Activated naive CD8-positive, alpha-beta T cell treated with anti-CD3 and anti-CD28 coated beads, Interleukin-2, amount 10 ng/mL, durations not matched to agents 7 days and 5 days (primary cell): Measurements from ENCODE around the gene NR2C2AP. TPM values are rescaled to one million over a fixed set of nuclear protein-coding genes. Genes with fewer than 3 reads are reported as not detected.
A peak's percentile ranks its signal among the peaks of the same experiment; 100 is the strongest.
"Not testable (repeated sequence)": the region's sequence is repeated elsewhere in the genome, so short reads cannot be mapped to it uniquely, and the experiment has no call there.

Source experiments
- ATAC-seq: fragments of 150-1000 bp; cut with Tn5 transposase; one replicate; pipeline ENCODE4 v1.10.0; 2021; ENCODE audit warnings: low read depth, moderate library complexity
- POLR2A ChIA-PET: fragments of 350-600 bp; sonication (Branson Sonifier 250); formaldehyde crosslinking; loops from one replicate; lab custom pipeline; 2021; ENCODE audit warnings: antibody characterized with exemption; lab: Charles Lee
- DNase-seq: peaks from one replicate; pipeline ENCODE4 v3.0.0; 2021
- H3K27ac Mint-ChIP-seq: one replicate; pipeline ENCODE4 v1.8.0; 2022; ENCODE audit warnings: mild to moderate bottlenecking, mixed read lengths
- H3K27me3 Mint-ChIP-seq: one replicate; pipeline ENCODE4 v1.8.0; 2022; ENCODE audit warnings: mild to moderate bottlenecking, moderate library complexity, mixed read lengths
- H3K36me3 Mint-ChIP-seq: one replicate; pipeline ENCODE4 v1.8.0; 2021; ENCODE audit warnings: mild to moderate bottlenecking, mixed read lengths
- H3K4me1 Mint-ChIP-seq: one replicate; pipeline ENCODE4 v1.8.0; 2021; ENCODE audit warnings: mixed read lengths
- H3K4me3 Mint-ChIP-seq: one replicate; pipeline ENCODE4 v1.8.0; 2022; ENCODE audit warnings: mild to moderate bottlenecking, moderate library complexity, mixed read lengths
- H3K9me3 Mint-ChIP-seq: one replicate; pipeline ENCODE4 v1.8.0; 2021; ENCODE audit warnings: mixed read lengths
- total RNA-seq, 2 experiments: library from RNA; stranded (reverse); gene quantifications; one replicate each; pipeline ENCODE4 v1.2.3, GENCODE V29; 2021

Gene NR2C2AP
- total RNA-seq, 2 experiments from 2014 or later = 29.1 to 32.9 TPM

DNA sequence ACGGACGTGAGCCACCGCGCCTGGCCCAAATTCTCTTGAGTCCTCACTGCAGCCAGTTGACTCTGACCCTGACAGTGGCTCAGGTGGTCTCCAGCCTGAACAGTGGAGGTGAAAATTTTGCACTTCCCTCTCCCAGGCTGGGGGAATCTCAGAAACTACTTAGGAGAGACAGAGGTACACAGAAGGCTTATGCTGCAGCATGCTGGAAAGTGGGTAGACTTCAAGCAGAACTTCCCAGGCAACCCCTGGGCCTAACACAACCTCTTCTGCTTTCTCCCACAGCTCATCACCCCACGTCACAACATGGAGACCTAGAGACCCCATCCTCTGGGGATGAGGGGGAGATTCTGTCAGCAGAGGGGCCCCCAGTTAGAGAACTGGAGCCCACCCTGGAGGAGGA, 23.0 kb upstream of the NR2C2AP start:
- H3K4me3 Mint-ChIP-seq = no peak overlapping the region
- POLR2A ChIA-PET = no interaction called here

DNA sequence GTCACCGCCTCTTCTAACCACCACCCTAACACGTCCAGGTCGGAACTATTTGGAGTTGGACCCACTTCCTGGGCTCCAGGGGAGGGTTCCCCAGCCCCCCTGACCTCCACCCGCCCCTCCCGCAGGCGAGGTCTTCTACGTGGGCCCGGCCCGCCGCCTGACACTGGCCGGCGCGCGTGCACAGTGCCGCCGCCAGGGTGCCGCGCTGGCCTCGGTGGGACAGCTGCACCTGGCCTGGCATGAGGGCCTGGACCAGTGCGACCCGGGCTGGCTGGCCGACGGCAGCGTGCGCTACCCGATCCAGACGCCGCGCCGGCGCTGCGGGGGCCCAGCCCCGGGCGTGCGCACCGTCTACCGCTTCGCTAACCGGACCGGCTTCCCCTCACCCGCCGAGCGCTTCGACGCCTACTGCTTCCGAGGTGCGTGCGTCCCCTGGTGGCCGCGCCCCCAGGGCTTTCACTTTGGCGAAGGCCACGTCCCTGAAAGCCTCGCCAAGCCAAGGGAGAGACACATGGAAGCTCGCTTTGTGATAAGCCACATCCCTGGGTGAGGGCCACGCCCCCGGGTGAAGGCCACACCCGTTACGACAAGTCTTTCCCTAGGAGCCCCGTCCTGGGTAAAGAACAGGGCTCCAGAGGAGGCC, 21.8 kb upstream of the NR2C2AP start:
- DNase-seq (peak; percentile 85), ATAC-seq (peak; percentile 92)
- no peaks in the 10 kb centered on the region for H3K36me3 Mint-ChIP-seq
- H3K4me1 Mint-ChIP-seq = peaks cover 2% of the 10 kb centered on the region
- POLR2A ChIA-PET = interaction anchor here (0.5 to 1.4 kb wide), 2 partner anchors 22 to 253 kb away, joined by 3 read pairs; partner anchors contain the start of gene NR2C2AP
- peak overlapping the region; percentile 77 for H3K4me3 Mint-ChIP-seq
- H3K27ac Mint-ChIP-seq = no peak overlapping the region
- H3K9me3 Mint-ChIP-seq = no peaks in the 10 kb centered on the region
- H3K27me3 Mint-ChIP-seq = peaks cover 27% of the 10 kb centered on the region

More for the DNA sequence above, 23.0 kb upstream of the NR2C2AP start:
- no peak overlapping the region for H3K27ac Mint-ChIP-seq
- H3K36me3 Mint-ChIP-seq = no peaks in the 10 kb centered on the region
- DNase-seq (no peak), ATAC-seq (no peak)
- peaks cover 27% of the 10 kb centered on the region for H3K27me3 Mint-ChIP-seq
- H3K9me3 Mint-ChIP-seq = no peaks in the 10 kb centered on the region
- H3K4me1 Mint-ChIP-seq = peaks cover 2% of the 10 kb centered on the region

GRCh38 chr19:19224150-19224851, 21.1 kb upstream of the NR2C2AP start:
- no peak for ATAC-seq
- Mint-ChIP-seq H3K4me3 (peak overlapping the region; percentile 64), H3K4me1 (peaks cover 2% of the 10 kb centered on the region), H3K27me3 (peaks cover 27% of the 10 kb centered on the region), H3K9me3 (no peaks in the 10 kb centered on the region), H3K27ac (no peak overlapping the region), H3K36me3 (no peaks in the 10 kb centered on the region)
- POLR2A ChIA-PET = interaction anchor here (0.5 to 1.4 kb wide), 2 partner anchors 21 to 254 kb away, joined by 3 read pairs; partner anchors contain the start of gene NR2C2AP
- no peak for DNase-seq

- no peak for DNase-seq
- Mint-ChIP-seq H3K4me1 (peaks cover 2% of the 10 kb centered on the region), H3K4me3 (no peak overlapping the region), H3K27ac (no peak overlapping the region), H3K27me3 (peaks cover 26% of the 10 kb centered on the region), H3K36me3 (no peaks in the 10 kb centered on the region), H3K9me3 (no peaks in the 10 kb centered on the region)
- no peak for ATAC-seq
- POLR2A ChIA-PET = interaction anchor here (1.4 kb wide), 1 partner anchor 20 kb away, joined by 3 read pairs; the partner anchor contains the start of gene NR2C2AP
Observed at GRCh38 chr19:19223636-19224035, 20.4 kb upstream of the NR2C2AP start.

GRCh38 chr19:19223060-19223459, 19.8 kb upstream of the NR2C2AP start:
- ATAC-seq = no peak
- Mint-ChIP-seq H3K27ac (no peak overlapping the region), H3K27me3 (peaks cover 23% of the 10 kb centered on the region), H3K4me1 (peaks cover 2% of the 10 kb centered on the region), H3K36me3 (no peaks in the 10 kb centered on the region), H3K9me3 (no peaks in the 10 kb centered on the region), H3K4me3 (no peak overlapping the region)
- POLR2A ChIA-PET = no interaction called here
- no peak for DNase-seq

DNA sequence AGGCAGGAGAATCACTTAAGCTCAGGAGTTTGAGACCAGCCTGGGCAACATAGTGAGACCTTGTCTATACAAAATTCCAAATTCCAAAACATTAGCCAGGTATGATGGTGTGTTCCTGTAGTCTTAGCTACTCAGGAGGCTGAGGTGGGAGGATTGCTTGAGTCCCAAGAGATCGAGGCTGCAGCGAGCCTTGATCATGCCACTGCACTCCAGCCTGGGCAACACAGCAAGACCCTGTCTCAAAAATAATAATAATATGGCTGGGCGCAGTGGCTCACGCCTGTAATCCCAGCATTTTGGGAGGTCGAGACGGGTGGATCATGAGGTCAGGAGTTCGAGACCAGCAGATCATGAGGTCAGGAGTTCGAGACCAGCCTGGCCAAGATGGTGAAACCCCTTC, 17.8 kb upstream of the NR2C2AP start:
- DNase-seq, ATAC-seq, H3K36me3 Mint-ChIP-seq, POLR2A ChIA-PET, H3K9me3 Mint-ChIP-seq, H3K27ac Mint-ChIP-seq, H3K4me3 Mint-ChIP-seq, H3K4me1 Mint-ChIP-seq: not testable (repeated sequence)
- H3K27me3 Mint-ChIP-seq = peaks cover 33% of the 10 kb centered on the region

DNA sequence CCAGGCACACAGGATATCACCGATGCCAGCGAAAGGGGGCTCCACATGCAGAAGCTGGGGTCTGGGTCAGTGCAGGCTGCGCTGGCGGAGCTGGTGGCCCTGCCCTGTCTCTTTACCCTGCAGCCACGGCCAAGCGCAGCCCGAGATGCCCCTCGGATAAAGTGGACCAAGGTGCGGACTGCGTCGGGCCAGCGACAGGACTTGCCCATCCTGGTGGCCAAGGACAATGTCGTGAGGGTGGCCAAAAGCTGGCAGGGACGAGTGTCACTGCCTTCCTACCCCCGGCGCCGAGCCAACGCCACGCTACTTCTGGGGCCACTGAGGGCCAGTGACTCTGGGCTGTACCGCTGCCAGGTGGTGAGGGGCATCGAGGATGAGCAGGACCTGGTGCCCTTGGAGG, 15.7 kb upstream of the NR2C2AP start:
- H3K27ac Mint-ChIP-seq = no peak overlapping the region
- no peak overlapping the region for H3K4me3 Mint-ChIP-seq
- DNase-seq (no peak), ATAC-seq (no peak)
- H3K9me3 Mint-ChIP-seq = no peaks in the 10 kb centered on the region
- H3K36me3 Mint-ChIP-seq = no peaks in the 10 kb centered on the region
- POLR2A ChIA-PET = no interaction called here
- H3K4me1 Mint-ChIP-seq = no peaks in the 10 kb centered on the region
- peaks cover 33% of the 10 kb centered on the region for H3K27me3 Mint-ChIP-seq

GRCh38 chr19:19217099-19217498, 13.9 kb upstream of the NR2C2AP start:
- no peaks in the 10 kb centered on the region for H3K9me3 Mint-ChIP-seq
- H3K36me3 Mint-ChIP-seq = no peaks in the 10 kb centered on the region
- H3K27me3 Mint-ChIP-seq = peaks cover 34% of the 10 kb centered on the region
- POLR2A ChIA-PET = no interaction called here
- no peaks in the 10 kb centered on the region for H3K4me1 Mint-ChIP-seq
- DNase-seq (no peak), ATAC-seq (no peak)
- H3K4me3 Mint-ChIP-seq = no peak overlapping the region
- no peak overlapping the region for H3K27ac Mint-ChIP-seq

GRCh38 chr19:19215792-19216191, 12.6 kb upstream of the NR2C2AP start:
- DNase-seq (no peak), ATAC-seq (no peak)
- Mint-ChIP-seq H3K9me3 (no peaks in the 10 kb centered on the region), H3K27me3 (peaks cover 44% of the 10 kb centered on the region), H3K4me3 (no peak overlapping the region), H3K27ac (no peak overlapping the region), H3K4me1 (no peaks in the 10 kb centered on the region), H3K36me3 (no peaks in the 10 kb centered on the region)
- POLR2A ChIA-PET = no interaction called here

- peak; percentile 36 for ATAC-seq
- H3K27me3 Mint-ChIP-seq = peaks cover 44% of the 10 kb centered on the region
- H3K4me1 Mint-ChIP-seq = no peaks in the 10 kb centered on the region
- H3K9me3 Mint-ChIP-seq = no peaks in the 10 kb centered on the region
- no peaks in the 10 kb centered on the region for H3K36me3 Mint-ChIP-seq
- no peak overlapping the region for H3K4me3 Mint-ChIP-seq
- DNase-seq = peak; percentile 70
- H3K27ac Mint-ChIP-seq = no peak overlapping the region
- POLR2A ChIA-PET = no interaction called here
Observed at GRCh38 chr19:19214892-19215291, 11.7 kb upstream of the NR2C2AP start.

DNA sequence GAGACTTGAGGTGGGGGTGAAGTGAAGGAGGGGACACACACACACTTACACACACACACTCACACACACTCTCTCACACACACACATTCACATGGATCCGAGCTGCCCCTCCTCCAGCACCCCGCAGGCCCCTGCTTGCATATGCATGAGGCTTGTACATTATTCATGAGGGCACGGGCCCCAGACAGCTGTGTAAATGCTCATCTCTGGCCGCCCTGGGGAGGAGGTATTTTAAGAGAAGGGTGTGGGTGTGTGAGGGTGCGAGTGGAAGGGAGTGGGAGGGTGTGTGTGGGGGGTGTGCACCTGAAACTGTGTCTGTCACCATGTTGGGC, 10.9 kb upstream of the NR2C2AP start:
- no peak for ATAC-seq
- Mint-ChIP-seq H3K27ac (no peak overlapping the region), H3K4me1 (no peaks in the 10 kb centered on the region), H3K9me3 (no peaks in the 10 kb centered on the region), H3K4me3 (no peak overlapping the region), H3K36me3 (no peaks in the 10 kb centered on the region), H3K27me3 (peaks cover 44% of the 10 kb centered on the region)
- POLR2A ChIA-PET = interaction anchor here (0.7 kb wide), 1 partner anchor 59 kb away, joined by 3 read pairs; no protein-coding TSS in a partner anchor
- DNase-seq = no peak

DNA sequence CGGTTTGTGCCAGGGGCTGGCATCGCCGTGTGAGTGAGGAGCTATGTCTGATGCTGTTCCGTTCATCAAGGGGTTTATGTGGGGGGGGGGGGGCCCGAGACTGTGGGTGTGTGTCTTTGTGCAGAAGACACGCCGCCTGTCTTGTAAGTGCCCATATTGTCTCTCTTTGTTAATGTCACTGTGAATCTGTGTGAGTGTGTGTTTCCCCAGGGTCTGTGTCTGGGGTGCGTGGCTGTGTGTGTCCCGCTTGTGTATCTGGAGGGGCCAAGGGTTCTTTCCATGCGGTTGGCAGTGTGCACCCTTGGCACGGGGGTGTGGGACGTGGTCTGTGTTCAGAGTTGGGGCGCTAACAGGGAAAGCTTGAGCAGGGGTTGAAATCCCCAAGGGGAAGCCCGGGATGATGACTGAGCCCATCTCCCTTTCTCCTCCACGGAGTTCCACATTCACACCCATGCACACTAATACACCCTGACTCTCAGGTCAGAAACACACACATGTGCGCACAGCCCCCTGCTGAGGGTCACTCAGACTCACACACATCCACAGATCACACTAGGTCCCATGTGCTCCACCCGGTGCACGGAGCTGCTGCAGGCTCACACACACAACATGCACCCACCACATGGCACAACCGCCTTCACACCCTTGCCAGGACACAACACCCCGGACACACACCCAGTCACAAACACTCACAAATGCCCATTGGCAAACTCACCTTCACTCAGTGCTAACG, 10.4 kb upstream of the NR2C2AP start:
- POLR2A ChIA-PET = interaction anchor here (0.7 kb wide), 1 partner anchor 59 kb away, joined by 3 read pairs; no protein-coding TSS in a partner anchor
- no peaks in the 10 kb centered on the region for H3K4me1 Mint-ChIP-seq
- H3K9me3 Mint-ChIP-seq = no peaks in the 10 kb centered on the region
- no peak for ATAC-seq
- no peaks in the 10 kb centered on the region for H3K36me3 Mint-ChIP-seq
- H3K4me3 Mint-ChIP-seq = no peak overlapping the region
- DNase-seq = no peak
- H3K27me3 Mint-ChIP-seq = peaks cover 44% of the 10 kb centered on the region
- H3K27ac Mint-ChIP-seq = no peak overlapping the region

DNA sequence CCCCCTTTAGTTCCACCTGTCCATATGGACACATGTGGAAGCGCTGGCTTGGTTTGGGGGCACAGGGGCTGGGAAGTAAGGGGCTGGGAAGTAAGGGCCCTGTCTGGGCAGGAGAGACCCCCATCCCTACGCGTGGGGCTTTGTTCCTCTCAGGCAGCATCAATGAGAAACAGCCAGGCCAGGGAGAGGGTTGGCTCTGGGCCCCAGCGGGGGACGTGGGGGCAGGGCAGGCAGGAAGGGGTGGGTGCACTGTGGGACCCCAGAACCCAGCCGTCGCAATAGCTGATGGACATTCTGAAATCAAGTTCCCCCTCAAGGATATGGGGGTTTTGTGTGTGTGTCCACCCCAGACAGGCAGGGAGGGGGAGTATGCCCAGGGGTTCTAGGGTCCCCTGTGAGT, 9.7 kb upstream of the NR2C2AP start:
- POLR2A ChIA-PET = no interaction called here
- no peaks in the 10 kb centered on the region for H3K36me3 Mint-ChIP-seq
- no peaks in the 10 kb centered on the region for H3K9me3 Mint-ChIP-seq
- DNase-seq = no peak
- ATAC-seq = no peak
- H3K4me1 Mint-ChIP-seq = no peaks in the 10 kb centered on the region
- H3K27ac Mint-ChIP-seq = no peak overlapping the region
- H3K27me3 Mint-ChIP-seq = peaks cover 44% of the 10 kb centered on the region
- no peak overlapping the region for H3K4me3 Mint-ChIP-seq
